ENCODE measurements around the gene COL11A2. TPM values are rescaled to one million over a fixed set of nuclear protein-coding genes. Genes with fewer than 3 reads are reported as not detected.

COL11A2 gene
- total RNA-seq, 1 experiment from 2014 or later = 2.3 TPM

- Histone ChIP-seq H2AFZ (ENCODE audit: low read length) (no peak overlapping the region), H3K27me3 (ENCODE audit: insufficient read depth, low read length) (no peaks in the 10 kb centered on the region), H3K14ac (ENCODE audit: insufficient read depth, low read length) (no peak overlapping the region), H4K20me1 (ENCODE audit: control insufficient read depth, insufficient read depth, insufficient read length) (no peaks in the 10 kb centered on the region), H4K91ac (ENCODE audit: insufficient read length, low read depth, low read length) (no peak overlapping the region), H4K5ac (ENCODE audit: insufficient read length, low read depth, low read length) (no peak overlapping the region), H3K4me2 (ENCODE audit: insufficient read depth, insufficient read length, low read length) (peak overlapping the region; percentile 73), H3K4ac (ENCODE audit: low read depth, low read length) (no peak overlapping the region; the same call in 1 of the 2 replicates), H2BK12ac (ENCODE audit: insufficient read length, low read depth, low read length) (no peak overlapping the region), H3K79me2 (ENCODE audit: insufficient read depth, low read length) (peaks cover 19% of the 10 kb centered on the region; the same call in 1 of the 2 replicates), H3K4me1 (ENCODE audit: insufficient read depth, low read length) (peaks cover 9% of the 10 kb centered on the region; the same call in 1 of the 2 replicates), H3K27ac (ENCODE audit: insufficient read length, low read depth, low read length) (peak overlapping the region; percentile 76), H3K9ac (ENCODE audit: extremely low read depth, insufficient read length, low read length) (no peak overlapping the region), H2AK5ac (ENCODE audit: insufficient read length, low read length) (no peak overlapping the region), H3K23ac (ENCODE audit: insufficient read length, low read depth, low read length) (no peak overlapping the region), H3K18ac (ENCODE audit: insufficient read length, low read depth, low read length) (peak overlapping the region; percentile 70), H4K8ac (replicated peaks; ENCODE audit: insufficient read length, low read depth, low read length) (no peak overlapping the region), H2BK20ac (ENCODE audit: low read depth, low read length, poor library complexity, severe bottlenecking) (no peak overlapping the region), H3K79me1 (ENCODE audit: insufficient read depth, low read depth, low read length, poor library complexity, severe bottlenecking) (no peaks in the 10 kb centered on the region), H3K23me2 (ENCODE audit: insufficient read length, low read depth, low read length, poor library complexity, severe bottlenecking) (peaks cover 16% of the 10 kb centered on the region), H2BK5ac (ENCODE audit: insufficient read length, low read length) (no peak overlapping the region), H3K56ac (ENCODE audit: insufficient read length, low read depth, low read length) (no peak overlapping the region), H3T11ph (ENCODE audit: low read length) (no peak overlapping the region), H2BK120ac (ENCODE audit: low read depth, low read length, poor library complexity, severe bottlenecking) (no peak overlapping the region), H2BK15ac (ENCODE audit: low read depth, low read length) (no peak overlapping the region), H3K9me3 (ENCODE audit: control insufficient read depth, low read depth, low read length) (peaks cover 7% of the 10 kb centered on the region)
- peaks cover 76 to 82% of the 10 kb centered on the region in 2 experiments for H3K4me1 Mint-ChIP-seq
- H3K36me3 Mint-ChIP-seq (ENCODE audit: insufficient read depth in 1 of 3, low read depth in 3 of 3) = peaks cover 19 to 21% (median 19%) of the 10 kb centered on the region in 3 experiments
- WGBS (ENCODE audit: extremely low coverage, insufficient read length, low lambda C conversion rate) = no CpG with 5 or more reads among the region's 3 CpGs
- peaks cover 3% of the 10 kb centered on the region; the same call in 1 of the 2 replicates for H3K27me3 Mint-ChIP-seq (ENCODE audit: low read depth)
- no peak for DNase-seq
- TF ChIP-seq, protein P1, sequence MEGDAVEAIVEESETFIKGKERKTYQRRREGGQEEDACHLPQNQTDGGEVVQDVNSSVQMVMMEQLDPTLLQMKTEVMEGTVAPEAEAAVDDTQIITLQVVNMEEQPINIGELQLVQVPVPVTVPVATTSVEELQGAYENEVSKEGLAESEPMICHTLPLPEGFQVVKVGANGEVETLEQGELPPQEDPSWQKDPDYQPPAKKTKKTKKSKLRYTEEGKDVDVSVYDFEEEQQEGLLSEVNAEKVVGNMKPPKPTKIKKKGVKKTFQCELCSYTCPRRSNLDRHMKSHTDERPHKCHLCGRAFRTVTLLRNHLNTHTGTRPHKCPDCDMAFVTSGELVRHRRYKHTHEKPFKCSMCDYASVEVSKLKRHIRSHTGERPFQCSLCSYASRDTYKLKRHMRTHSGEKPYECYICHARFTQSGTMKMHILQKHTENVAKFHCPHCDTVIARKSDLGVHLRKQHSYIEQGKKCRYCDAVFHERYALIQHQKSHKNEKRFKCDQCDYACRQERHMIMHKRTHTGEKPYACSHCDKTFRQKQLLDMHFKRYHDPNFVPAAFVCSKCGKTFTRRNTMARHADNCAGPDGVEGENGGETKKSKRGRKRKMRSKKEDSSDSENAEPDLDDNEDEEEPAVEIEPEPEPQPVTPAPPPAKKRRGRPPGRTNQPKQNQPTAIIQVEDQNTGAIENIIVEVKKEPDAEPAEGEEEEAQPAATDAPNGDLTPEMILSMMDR (conservative IDR thresholded peaks at IDR 0.05) = peak; percentile 88
- peak overlapping the region; percentile 92 to 94 for H3K4me3 Mint-ChIP-seq
- peak overlapping the region; percentile 97 to 100 (median 98) for H3K27ac Mint-ChIP-seq
- peaks cover 7 to 14% of the 10 kb centered on the region in 2 experiments for H3K9me3 Mint-ChIP-seq
Observed at GRCh38 chr6:33118525-33119123, 73.6 kb downstream of the COL11A2 start.
